H1 (cell line): Measurements from ENCODE around the gene FAM83G. TPM values are rescaled to one million over a fixed set of nuclear protein-coding genes. Genes with fewer than 3 reads are reported as not detected.
"Not testable (repeated sequence)": the region's sequence is repeated elsewhere in the genome, so short reads cannot be mapped to it uniquely, and the experiment has no call there.

Experiments
- CTCF ChIA-PET: fragments of 300-600 bp; sonication (Branson Sonifier 250); formaldehyde crosslinking; loops from one replicate; lab custom pipeline; 2021; ENCODE audit not compliant: partially characterized antibody; lab: Charles Lee
- POLR2A ChIA-PET: fragments of 300-600 bp; sonication (Branson Sonifier 250); formaldehyde crosslinking; loops from one replicate; lab custom pipeline; 2021; ENCODE audit warnings: inconsistent platforms; ENCODE audit not compliant: partially characterized antibody; lab: Charles Lee
- DNase-seq, 2 experiments: peaks; one replicate each; pipeline versions ENCODE4 v3.0.0 to v3.0.0-alpha.2; 2010 to 2022; ENCODE audit warnings: low spot score in 2 of 2, low read depth in 1 of 2, mixed read lengths in 1 of 2
- FAIRE-seq: peaks from 2 replicates; lab custom pipeline; 2011; peaks lifted over from hg19 to GRCh38; lab: Jason Lieb, UNC
- H2AFZ ChIP-seq: 2 replicates; pipeline ENCODE4 v1.8.1; 2012; ENCODE audit warnings: low read length, inconsistent platforms
- H2AK5ac ChIP-seq: 2 replicates; pipeline ENCODE4 v1.6.1; 2013; ENCODE audit warnings: low read depth, low read length
- H2BK120ac ChIP-seq: replicated peaks from 2 replicates; pipeline ENCODE3; 2013; ENCODE audit warnings: low read depth, low read length, inconsistent platforms
- H2BK12ac ChIP-seq: 2 replicates; pipeline ENCODE4 v1.6.1; 2013; ENCODE audit warnings: low read depth, low read length
- H2BK15ac ChIP-seq: 2 replicates; pipeline ENCODE4 v1.6.1; 2013; ENCODE audit warnings: low read length
- H2BK20ac ChIP-seq: 2 replicates; pipeline ENCODE4 v1.6.1; 2013; ENCODE audit warnings: low read length
- H2BK5ac ChIP-seq: 2 replicates; pipeline ENCODE4 v1.6.1; 2013; ENCODE audit warnings: low read depth, low read length
- H3K14ac ChIP-seq: 2 replicates; pipeline ENCODE4 v1.6.1; 2013; ENCODE audit warnings: inconsistent platforms; ENCODE audit not compliant: insufficient read length
- H3K18ac ChIP-seq: 2 replicates; pipeline ENCODE4 v1.6.1; 2013; ENCODE audit warnings: low read length; ENCODE audit errors: extremely low read depth
- H3K23ac ChIP-seq: 2 replicates; pipeline ENCODE4 v1.6.1; 2013; ENCODE audit warnings: inconsistent platforms; ENCODE audit not compliant: insufficient read length
- H3K23me2 ChIP-seq: 2 replicates; pipeline ENCODE4 v1.6.1; 2013; ENCODE audit warnings: low read depth, low read length
- H3K27ac ChIP-seq: 2 replicates; pipeline ENCODE4 v1.6.1; 2011; ENCODE audit warnings: low read depth, low read length, inconsistent platforms
- H3K27me3 ChIP-seq, 4 experiments: replicated peaks in 1 of 4; 1 replicate in 1 of 4; 2 replicates in 3 of 4; pipeline versions ENCODE4 v1.6.1 to v1.8.1; 2011 to 2013; ENCODE audit warnings: low read length in 3 of 4, mild to moderate bottlenecking in 3 of 4, inconsistent platforms in 2 of 4, mixed read lengths in 2 of 4, moderate library complexity in 1 of 4; ENCODE audit not compliant: control insufficient read depth in 3 of 4, insufficient read depth in 3 of 4; ENCODE audit errors: extremely low read depth in 1 of 4
- H3K36me3 ChIP-seq, 4 experiments: 2 replicates each; pipeline versions ENCODE4 v1.6.1 to v1.8.1; 2011 to 2013; ENCODE audit warnings: mild to moderate bottlenecking in 4 of 4, low read length in 3 of 4, moderate library complexity in 2 of 4, control low read depth in 1 of 4, inconsistent platforms in 1 of 4; ENCODE audit not compliant: insufficient read depth in 4 of 4, control insufficient read depth in 2 of 4
- H3K4ac ChIP-seq: replicated peaks from 2 replicates; pipeline ENCODE3; 2013; ENCODE audit warnings: low read length, low read depth, mixed read lengths, inconsistent platforms; ENCODE audit not compliant: insufficient read length
- H3K4me1 ChIP-seq, 4 experiments: replicated peaks in 1 of 4; 1 replicate in 1 of 4; 2 replicates in 3 of 4; pipeline versions ENCODE4 v1.6.1 to v1.8.1; 2011 to 2013; ENCODE audit warnings: low read length in 3 of 4, inconsistent platforms in 2 of 4, mixed read lengths in 1 of 4; ENCODE audit not compliant: insufficient read depth in 4 of 4, control insufficient read depth in 3 of 4
- H3K4me2 ChIP-seq, 2 experiments: 2 replicates each; pipeline versions ENCODE4 v1.6.1 to v1.8.1; 2011 to 2013; ENCODE audit warnings: low read depth in 2 of 2, low read length in 2 of 2, control low read depth in 1 of 2, inconsistent platforms in 1 of 2, mild to moderate bottlenecking in 1 of 2; ENCODE audit not compliant: insufficient read depth in 1 of 2
- H3K4me3 ChIP-seq, 4 experiments: fragments of 200-600, 300-600 bp in 1 of 4; sonication (generic), shearing (Covaris generic), sonication (Bioruptor Twin) in 1 of 4; 2 replicates each; pipeline versions ENCODE4 v1.5.1 to v1.8.1; 2011 to 2016; ENCODE audit warnings: low read length in 4 of 4, low read depth in 3 of 4, control low read depth in 2 of 4, inconsistent platforms in 2 of 4, mild to moderate bottlenecking in 2 of 4, mixed read lengths in 1 of 4, moderate library complexity in 1 of 4; ENCODE audit not compliant: insufficient read depth in 2 of 4; ENCODE audit errors: extremely low read depth in 1 of 4
- H3K56ac ChIP-seq: replicated peaks from 2 replicates; pipeline ENCODE3; 2013; ENCODE audit warnings: low read depth, mild to moderate bottlenecking, mixed read lengths, low read length, inconsistent platforms; ENCODE audit not compliant: insufficient read length
- H3K79me1 ChIP-seq: 2 replicates; pipeline ENCODE4 v1.6.1; 2013; ENCODE audit warnings: low read depth, low read length, control low read depth
- H3K79me2 ChIP-seq, 2 experiments: 2 replicates each; pipeline versions ENCODE4 v1.6.1 to v1.8.1; 2012 to 2013; ENCODE audit warnings: low read length in 2 of 2, mild to moderate bottlenecking in 2 of 2, inconsistent platforms in 1 of 2; ENCODE audit not compliant: insufficient read depth in 2 of 2, control insufficient read depth in 1 of 2
- H3K9ac ChIP-seq, 4 experiments: replicated peaks in 1 of 4; 1 replicate in 1 of 4; 2 replicates in 3 of 4; pipeline versions ENCODE4 v1.6.1 to v1.8.1; 2011 to 2013; ENCODE audit warnings: low read depth in 3 of 4, low read length in 3 of 4, control low read depth in 2 of 4, mild to moderate bottlenecking in 2 of 4, moderate library complexity in 2 of 4, inconsistent platforms in 1 of 4; ENCODE audit errors: extremely low read depth in 1 of 4
- H3K9me3 ChIP-seq, 2 experiments: 2 replicates each; pipeline versions ENCODE4 v1.6.1 to v1.8.1; 2012 to 2013; ENCODE audit warnings: mild to moderate bottlenecking in 2 of 2, moderate library complexity in 2 of 2, control low read depth in 1 of 2, inconsistent platforms in 1 of 2, low read depth in 1 of 2, low read length in 1 of 2, mixed read lengths in 1 of 2; ENCODE audit not compliant: insufficient read depth in 2 of 2
- H4K20me1 ChIP-seq, 2 experiments: replicated peaks in 1 of 2; 2 replicates each; pipeline versions ENCODE3 to v1.8.1; 2011 to 2013; ENCODE audit warnings: inconsistent platforms in 2 of 2, low read length in 2 of 2, mild to moderate bottlenecking in 1 of 2; ENCODE audit not compliant: insufficient read depth in 2 of 2, control insufficient read depth in 1 of 2
- H4K5ac ChIP-seq: 2 replicates; pipeline ENCODE4 v1.6.1; 2013; ENCODE audit warnings: low read length, low read depth, mixed read lengths, inconsistent platforms; ENCODE audit not compliant: insufficient read length
- H4K8ac ChIP-seq: 2 replicates; pipeline ENCODE4 v1.8.0; 2013; ENCODE audit warnings: mild to moderate bottlenecking, moderate library complexity, low read length, inconsistent platforms; ENCODE audit not compliant: insufficient read depth; ENCODE audit errors: extremely low read depth
- H4K91ac ChIP-seq: replicated peaks from 2 replicates; pipeline ENCODE3; 2013; ENCODE audit warnings: low read length, mixed read lengths, inconsistent platforms; ENCODE audit not compliant: insufficient read length
- WGBS, 2 experiments: shearing (Covaris generic) in 1 of 2; methylation state at CpG; one replicate each; pipeline versions ENCODE4 v1.1.6 to v1.1.7; 2013 to 2015; ENCODE audit warnings: low lambda C conversion rate in 2 of 2, mixed read lengths in 2 of 2, inconsistent platforms in 1 of 2, low coverage in 1 of 2, missing lambda C conversion rate in 1 of 2; ENCODE audit not compliant: insufficient replicate concordance in 2 of 2, insufficient coverage in 1 of 2, insufficient read length in 1 of 2; ENCODE audit errors: extremely low coverage in 1 of 2, missing lambda C conversion rate in 1 of 2; 5-methylcytosine and 5-hydroxymethylcytosine counted together
- polyA plus RNA-seq, 7 experiments: library from polyadenylated mRNA; depleted of rRNA in 3 of 7; stranded (reverse) in 5 of 7; unstranded in 2 of 7; fragments of >200 nt in 5 of 7; fragments of 200-250 nt in 2 of 7; gene quantifications; 1 replicate in 5 of 7; 2 replicates in 1 of 7; 4 replicates in 1 of 7; pipeline versions ENCODE4 v1.2.1 to v1.2.3, GENCODE V29; 2011 to 2013; ENCODE audit warnings: missing spikeins in 2 of 7, mixed read lengths in 2 of 7
- total RNA-seq: library from RNA; stranded (reverse); fragmentation: NEBNext Ultra II Directional; extraction: Animal tissue kit (Norgen Biotek cat#: 25700); gene quantifications from 2 replicates; pipeline ENCODE4 v1.2.1, GENCODE V29; 2021

FAM83G gene
- total and polyA plus RNA-seq, 2 of the 8 experiments (the other 6 are each of a cell fraction or from before 2014, with no cell fraction given): 15.4 to 29.0 TPM

DNA sequence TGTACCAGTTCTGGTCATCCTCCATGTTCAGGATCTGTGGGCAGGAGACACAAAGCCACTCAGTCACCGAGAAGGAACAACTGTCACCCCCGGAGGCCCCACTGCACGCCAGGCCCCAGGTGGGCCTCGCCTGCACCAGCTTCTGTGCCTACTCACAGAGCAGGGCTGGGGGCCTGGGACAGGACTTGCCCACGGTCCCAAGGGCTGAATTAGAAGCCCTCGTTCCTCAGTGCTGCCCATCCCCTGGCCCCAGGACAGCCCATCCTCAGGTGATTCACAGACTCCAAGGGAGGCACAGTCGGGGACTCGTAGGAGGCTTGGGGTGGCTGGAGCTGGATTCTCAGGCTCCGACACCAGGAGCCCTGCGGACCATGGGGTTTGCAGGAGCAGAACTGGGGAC is 37.3 kb upstream of the FAM83G start:
- H3K18ac ChIP-seq, H3K27me3 ChIP-seq, POLR2A ChIA-PET, H2BK12ac ChIP-seq, H4K5ac ChIP-seq, H3K14ac ChIP-seq, H3K4me1 ChIP-seq, H2AK5ac ChIP-seq, DNase-seq, H3K23me2 ChIP-seq, H3K36me3 ChIP-seq, H4K20me1 ChIP-seq, H4K8ac ChIP-seq, FAIRE-seq, CTCF ChIA-PET, H3K79me2 ChIP-seq, H2AFZ ChIP-seq, H4K91ac ChIP-seq, H2BK20ac ChIP-seq, H2BK120ac ChIP-seq, H2BK15ac ChIP-seq, H3K56ac ChIP-seq, H3K9me3 ChIP-seq, H3K27ac ChIP-seq, H3K79me1 ChIP-seq, H3K4ac ChIP-seq, H3K4me3 ChIP-seq, H3K23ac ChIP-seq, H3K9ac ChIP-seq, H2BK5ac ChIP-seq, H3K4me2 ChIP-seq: not testable (repeated sequence)
- WGBS, 2 experiments: 89% methylated on average over 3 of the region's 10 CpGs; no CpG with 5 or more reads in 1 of the 2 experiments

DNA sequence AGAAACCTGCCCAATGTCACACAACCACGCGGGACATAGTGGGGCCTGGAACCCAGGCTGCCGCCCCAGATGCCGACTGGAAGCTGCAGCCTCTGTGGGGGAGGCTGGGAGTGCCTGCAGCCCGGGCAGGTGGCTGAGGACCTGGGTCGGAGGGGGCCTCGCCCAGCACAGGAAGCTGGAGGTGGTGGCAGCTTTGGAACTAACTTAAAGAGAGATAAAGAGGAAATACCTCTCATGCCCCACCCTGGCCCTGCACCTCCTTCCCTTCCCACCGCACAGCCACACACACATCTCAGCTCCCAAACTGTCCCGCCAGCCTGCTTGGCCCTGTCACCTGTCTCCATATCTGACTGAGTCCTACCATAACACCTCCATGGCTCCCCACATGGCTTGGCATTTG is 35.8 kb upstream of the FAM83G start:
- H3K36me3 ChIP-seq, H3K9ac ChIP-seq, H4K5ac ChIP-seq, POLR2A ChIA-PET, CTCF ChIA-PET, H3K23me2 ChIP-seq, H2BK20ac ChIP-seq, H3K27ac ChIP-seq, H2BK120ac ChIP-seq, DNase-seq, H3K23ac ChIP-seq, H2BK12ac ChIP-seq, FAIRE-seq, H3K4me3 ChIP-seq, H3K56ac ChIP-seq, H2BK15ac ChIP-seq, H3K4ac ChIP-seq, H3K4me2 ChIP-seq, H4K91ac ChIP-seq, H3K79me1 ChIP-seq, H3K14ac ChIP-seq, H2AK5ac ChIP-seq, H3K18ac ChIP-seq, H3K27me3 ChIP-seq, H4K8ac ChIP-seq, H4K20me1 ChIP-seq, H2BK5ac ChIP-seq, H3K79me2 ChIP-seq, H3K4me1 ChIP-seq, H2AFZ ChIP-seq, H3K9me3 ChIP-seq: not testable (repeated sequence)
- no CpG with 5 or more reads among the region's 9 CpGs for WGBS, 2 experiments
